Stimulated activated CD4-positive, alpha-beta T cell treated with anti-CD3 and anti-CD28 coated beads, TNF-alpha, amount 100 ng/mL, for 4 hours (primary cell): ENCODE measurements around the gene CCDC71L.

Experiments used
- DNase-seq, 3 experiments: peaks; one replicate each; pipeline ENCODE4 v3.0.0-alpha.2; 2020; ENCODE audit warnings: low read depth in 3 of 3

CCDC71L gene

DNA sequence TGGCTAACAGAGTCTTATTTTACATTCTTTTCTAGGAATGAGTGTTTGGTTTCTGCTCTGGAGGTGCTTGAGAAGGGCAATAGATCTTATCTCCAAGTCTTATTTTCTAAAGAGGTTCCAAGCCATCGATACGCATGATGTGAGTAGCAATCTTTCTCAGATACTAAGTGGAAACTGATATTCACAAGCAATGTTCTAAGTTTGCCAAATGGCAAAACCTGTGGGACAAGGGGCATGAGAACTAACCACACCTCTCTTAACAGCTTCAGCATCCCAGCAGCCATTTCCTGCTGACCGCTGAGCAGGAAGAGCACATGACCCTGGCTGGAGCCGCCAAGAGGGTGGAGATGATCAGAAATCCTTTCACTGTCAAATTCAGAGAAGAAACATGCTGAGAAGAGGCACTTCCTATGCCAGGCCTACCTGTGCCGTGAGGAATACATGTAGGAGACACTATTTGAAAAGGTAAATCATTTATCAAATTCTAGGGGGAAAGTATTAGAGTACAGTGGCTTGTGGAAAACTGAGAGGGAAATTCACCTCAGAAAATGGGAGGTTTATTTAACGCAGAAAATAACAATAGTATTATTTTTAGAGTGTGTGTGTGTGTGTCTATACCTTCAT is 35.2 kb downstream of the CCDC71L start:
- no peak for DNase-seq

DNA sequence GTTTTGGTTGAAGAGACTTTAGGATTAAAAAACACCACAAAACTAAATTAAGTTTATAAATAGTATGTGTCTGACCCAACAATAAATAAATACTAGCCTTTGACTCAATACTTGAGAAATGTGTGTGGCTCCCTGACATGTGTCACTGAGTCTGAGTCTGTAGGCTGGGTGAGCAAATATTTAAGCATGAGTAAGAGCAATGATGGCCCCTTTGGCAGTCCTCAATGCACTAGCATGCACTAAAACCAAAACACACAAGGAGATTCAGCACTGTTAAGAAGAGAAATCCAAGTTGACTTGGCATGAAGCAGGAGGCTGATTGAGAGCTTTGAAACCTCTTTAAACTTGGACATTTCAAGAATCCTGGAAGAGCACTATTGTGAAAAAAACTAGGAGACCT is 37.1 kb downstream of the CCDC71L start:
- DNase-seq = no peak

DNA sequence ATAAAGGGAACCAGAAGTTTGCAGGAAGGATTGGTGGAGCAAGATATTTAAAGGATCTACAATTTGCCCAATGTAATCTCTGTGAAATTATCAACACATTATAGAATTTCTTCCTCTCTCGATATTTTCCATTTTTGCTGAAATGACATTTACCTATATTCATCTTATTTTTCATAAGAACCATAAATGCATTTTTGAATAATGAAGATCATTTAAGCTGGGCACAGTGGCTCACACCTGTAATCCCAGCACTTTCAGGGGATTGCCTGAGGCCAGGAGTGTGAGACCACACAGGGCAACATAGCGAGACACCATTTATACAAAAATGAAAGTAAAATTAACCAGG is 37.7 kb downstream of the CCDC71L start:
- no peak for DNase-seq

DNA sequence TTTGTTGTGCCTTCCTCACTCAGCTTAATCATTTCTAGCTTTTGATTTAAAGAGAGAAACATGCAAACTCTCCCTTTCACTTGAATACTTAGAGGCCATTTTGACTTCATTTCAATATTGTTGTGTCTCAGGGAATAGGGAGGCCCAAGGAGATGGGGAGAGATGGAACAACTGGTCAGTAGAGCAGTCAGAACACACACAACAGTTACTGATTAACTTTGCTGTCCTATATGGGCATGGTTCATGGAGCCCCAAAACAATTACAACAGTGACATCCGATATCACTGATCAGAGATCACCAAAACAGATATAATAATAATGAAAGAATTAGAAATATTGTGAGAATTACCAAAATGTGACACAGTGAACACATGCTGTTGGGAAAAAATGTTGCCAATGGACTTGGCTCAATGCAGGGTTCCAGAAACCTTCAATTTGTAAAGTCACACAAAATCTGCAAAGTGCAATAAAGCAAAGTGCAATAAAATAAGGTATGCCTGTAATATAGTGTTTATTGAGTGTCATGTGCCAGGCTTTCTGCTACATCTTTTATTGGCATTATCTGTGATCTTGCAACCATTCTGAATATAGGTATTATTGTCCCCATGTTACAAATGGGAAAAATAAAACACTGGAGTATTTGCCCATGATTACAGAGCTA is 38.2 kb downstream of the CCDC71L start:
- no peak for DNase-seq

DNA sequence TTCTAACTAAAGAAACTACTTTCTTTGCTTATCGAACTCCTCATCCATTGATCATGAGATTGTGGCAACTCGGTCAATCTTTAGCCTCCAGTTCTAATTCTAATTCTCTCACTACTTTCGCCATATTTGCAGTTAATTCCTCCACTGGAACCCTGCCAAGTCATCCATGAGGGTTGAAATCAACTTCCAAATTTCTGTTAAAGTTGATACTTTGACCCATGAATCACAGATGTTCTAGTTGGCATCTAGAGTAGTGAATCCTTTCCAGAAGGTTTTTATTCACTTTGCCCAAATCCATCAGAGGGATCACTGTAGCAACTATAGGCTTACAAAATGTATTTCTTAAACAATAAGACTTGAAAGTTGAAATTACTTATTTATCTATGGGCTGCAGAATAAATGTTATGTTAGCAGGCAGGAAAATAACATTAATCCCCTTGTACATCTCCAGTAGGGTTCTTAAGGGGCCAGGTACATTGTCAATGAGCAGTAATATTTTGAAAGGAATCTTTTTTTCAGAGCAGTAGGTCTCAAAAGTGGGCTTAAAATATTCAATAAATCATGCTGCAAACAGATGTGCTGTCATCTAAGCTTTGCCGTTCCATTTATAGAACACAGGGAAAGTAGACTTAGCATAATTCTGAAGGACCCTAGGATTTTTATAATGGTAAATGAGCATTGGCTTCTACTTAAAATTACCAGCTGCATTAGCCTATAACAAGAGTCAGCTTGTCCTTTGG is 39.4 kb downstream of the CCDC71L start:
- DNase-seq = no peak

DNA sequence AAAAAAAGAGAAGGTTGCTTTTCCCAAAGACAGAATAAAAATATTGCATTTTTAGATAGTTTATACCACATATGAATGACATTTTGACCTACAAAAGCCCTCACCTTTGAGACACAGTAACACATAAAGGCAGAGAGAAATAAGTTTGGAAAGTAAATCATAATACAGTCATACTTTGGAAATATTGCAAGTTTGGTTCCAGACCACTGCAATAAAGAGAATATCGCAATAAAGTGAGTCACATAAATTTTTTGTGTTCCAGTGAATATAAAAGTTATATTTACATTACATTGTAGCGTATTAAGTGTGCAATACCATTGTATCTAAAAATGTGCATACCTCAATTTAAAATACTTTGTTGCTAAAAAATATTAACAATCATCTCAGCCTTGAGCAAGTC is 40.3 kb downstream of the CCDC71L start:
- no peak for DNase-seq

DNA sequence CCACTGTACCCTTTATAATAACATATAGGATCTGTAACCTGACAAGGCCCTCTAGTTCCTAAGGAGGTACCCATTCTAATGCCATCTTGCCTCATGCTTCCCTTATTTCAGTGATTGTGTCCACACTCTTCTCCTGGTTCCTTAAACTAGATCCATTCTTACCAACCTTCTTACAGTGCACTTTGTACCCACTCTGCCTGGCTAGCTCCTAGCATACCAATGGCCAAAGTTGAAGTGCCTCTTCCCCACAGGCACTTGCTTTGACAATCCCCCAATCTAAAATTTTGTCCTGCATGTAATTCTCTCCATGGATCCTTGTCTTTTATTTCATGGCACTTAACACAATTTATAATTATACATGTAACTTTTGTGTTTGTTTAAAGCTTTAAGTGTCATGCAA is 40.9 kb downstream of the CCDC71L start:
- DNase-seq = no peak

DNA sequence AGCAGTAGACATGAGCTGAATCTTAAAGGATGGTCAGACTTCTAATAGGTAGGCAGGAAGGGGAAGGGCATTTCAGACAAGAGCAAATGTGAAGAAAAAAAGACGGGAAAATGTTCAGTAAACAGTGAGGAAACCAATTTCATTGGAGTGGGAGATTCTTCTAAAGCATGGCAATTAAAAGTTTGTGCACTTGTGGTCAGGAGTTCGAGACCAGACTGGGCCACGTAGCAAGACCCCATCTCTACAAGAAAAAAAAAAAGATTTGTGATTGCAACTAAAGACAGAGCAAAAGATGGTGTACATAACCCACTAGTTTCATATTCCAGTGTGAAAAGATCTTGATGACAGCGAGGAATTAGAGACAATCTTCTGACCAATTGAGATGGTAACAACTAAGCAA is 41.7 kb downstream of the CCDC71L start:
- no peak for DNase-seq

DNA sequence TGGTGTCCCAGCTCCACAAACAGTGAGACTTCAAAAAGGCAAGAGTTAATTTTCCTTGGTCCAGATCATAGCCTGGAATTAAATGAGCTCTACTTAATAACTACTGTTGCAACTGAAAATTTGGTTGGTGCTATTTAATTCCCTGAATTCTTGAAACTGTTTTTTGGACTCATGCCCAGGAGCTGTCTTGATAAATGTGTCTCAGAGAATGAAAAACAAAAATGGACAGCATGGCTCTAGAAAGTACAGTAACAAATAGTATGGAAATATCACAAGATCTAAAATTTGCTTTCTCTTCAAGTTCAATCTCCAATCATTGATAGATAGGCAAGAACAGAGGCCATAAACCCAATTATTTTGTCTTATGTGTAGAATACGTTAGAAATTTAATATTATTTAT is 42.5 kb downstream of the CCDC71L start:
- no peak for DNase-seq

DNA sequence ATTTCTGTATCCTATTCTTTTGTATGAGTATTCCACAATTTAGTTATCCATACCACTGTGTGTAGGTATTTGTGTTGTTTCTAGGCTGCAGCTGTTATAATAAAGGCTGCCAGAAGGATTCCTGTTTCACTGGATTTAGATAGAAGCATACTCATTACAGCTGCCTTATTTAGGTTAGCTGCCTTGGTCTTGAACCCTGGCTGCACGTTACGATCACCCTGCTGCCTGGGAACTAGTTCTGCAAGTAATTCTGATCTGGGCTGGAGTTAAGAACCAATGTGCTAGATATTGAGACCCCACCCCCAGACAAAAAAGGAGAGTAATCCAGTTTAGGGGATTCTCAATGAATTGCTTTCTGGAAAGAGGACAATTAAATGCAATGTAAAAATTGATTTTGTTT is 43.1 kb downstream of the CCDC71L start:
- DNase-seq = no peak

DNA sequence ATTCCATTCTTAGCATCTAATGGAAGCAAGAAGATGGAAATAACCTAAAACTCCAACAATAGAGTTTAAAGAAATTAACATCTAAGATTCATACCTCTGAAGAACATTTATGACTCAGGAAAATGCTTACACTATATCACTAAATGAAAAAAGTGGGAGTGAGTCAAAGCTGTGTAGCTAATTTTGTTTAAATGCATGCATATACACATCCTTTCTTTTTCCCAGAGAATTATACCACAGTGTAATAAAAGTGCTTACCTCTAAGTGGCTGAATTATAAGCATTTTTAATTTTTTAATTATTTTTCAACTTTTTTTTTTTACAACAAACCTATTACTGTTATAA is 44.3 kb downstream of the CCDC71L start:
- no peak for DNase-seq

DNA sequence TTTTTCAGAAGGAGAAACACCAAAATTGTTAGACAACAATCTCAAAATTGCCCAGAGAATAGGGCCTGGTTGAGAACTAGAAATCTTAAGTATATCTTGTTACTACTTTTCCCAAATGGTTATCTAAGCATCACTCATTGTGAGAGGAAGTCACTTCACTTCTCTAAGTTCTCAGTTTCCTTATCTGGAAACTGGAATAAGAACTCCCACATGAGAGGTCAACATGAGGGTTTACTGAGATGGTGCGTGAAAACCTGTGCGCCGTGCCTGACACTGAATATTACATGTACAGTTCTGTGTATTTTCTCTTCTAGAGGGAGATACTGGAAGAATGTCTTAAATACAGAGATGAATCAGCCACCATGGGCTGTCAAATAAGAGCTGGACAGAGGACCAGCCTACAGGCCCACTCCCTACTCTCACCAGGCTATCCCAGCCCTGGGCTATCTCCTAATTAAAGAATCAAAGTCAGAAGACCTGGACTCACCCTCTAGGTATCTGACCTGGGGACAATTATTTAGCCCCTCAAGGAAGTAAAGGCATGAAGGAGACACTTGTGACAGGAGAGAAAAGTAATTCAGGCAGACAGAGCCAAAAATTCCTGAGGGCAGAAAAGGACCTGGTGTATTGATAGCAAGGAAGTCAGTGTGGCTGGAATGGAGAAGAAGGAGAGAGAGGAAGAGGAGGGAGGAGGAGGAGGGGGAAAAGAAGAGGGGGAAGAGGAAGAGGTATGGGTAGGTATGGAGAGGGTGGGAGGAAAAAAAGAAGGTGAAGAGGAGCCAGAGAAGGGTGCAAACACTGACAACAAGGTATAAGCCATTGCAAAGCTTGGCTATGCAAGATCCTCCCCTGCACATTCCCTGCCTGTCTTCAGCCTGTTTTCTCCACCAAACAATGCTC is 44.9 kb downstream of the CCDC71L start:
- no peak for DNase-seq

DNA sequence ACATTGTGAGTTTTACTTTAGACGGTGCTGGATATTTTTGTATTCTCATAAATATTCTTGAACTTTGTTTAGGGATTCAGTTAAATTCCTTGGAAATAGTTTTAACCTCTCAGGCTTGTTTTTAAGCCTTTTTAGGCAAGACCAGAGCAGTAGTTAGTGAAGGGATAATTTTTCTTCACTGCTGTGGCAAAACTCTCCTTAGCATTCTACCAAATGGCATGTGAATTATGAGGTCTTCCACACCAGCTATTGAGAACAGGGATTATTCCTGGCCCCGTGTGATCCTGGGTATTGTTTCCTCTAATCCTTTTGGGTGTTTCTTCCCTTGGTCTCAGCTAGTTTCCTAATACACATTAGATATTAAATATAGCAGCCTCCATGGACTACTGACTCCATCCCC is 46.2 kb downstream of the CCDC71L start:
- DNase-seq = no peak

DNA sequence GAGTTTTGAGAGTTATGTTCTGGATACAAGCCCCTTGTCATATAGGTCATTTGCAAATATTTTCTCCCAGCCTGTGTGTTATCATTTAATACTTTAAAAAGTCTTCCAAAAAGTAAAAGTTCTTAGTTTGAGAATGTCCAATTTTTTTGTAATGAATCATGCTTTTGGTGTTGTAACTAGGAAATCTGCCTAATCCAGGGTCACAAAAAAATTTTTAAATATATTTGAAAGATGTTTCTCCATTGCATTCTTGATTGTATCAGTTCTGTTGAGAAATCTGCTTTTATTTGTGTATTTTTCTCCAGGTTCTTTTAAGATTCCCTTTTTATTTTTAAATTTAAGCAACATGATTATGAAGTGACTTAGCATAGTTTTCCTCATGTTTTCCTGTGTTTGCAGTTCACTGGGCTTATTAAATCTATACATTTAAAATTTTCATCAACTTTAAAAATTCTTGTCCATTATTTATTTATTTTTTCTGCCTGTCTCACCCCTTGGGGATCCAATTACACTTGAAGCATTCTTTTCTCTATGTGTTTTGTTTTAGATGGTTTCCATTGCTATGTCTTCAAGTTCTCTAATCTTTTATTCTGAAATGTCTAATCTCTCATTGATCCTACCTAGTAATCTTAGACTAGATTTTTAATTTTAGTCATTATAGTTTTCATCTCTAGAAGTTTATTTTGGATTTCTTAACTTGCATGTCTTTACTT is 47.0 kb downstream of the CCDC71L start:
- DNase-seq = no peak

DNA sequence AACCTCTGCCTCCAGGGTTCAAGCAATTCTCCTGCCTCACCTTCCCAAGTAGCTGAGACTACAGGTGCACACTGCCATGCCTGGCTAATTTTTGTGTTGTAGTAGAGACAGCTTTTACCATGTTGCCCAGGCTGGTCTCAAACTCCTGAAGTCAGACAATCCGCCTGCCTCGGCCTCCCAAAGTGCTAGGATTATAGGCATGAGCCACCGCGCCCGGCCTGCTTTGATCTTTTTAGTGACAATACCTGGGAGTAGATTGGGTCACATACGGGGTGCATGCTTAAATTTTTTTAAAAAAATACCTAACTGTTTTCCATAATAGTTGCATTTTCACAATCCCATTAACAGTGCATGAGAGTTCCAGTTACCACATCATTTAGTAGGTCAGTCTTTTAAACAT is 47.7 kb downstream of the CCDC71L start:
- no peak for DNase-seq

DNA sequence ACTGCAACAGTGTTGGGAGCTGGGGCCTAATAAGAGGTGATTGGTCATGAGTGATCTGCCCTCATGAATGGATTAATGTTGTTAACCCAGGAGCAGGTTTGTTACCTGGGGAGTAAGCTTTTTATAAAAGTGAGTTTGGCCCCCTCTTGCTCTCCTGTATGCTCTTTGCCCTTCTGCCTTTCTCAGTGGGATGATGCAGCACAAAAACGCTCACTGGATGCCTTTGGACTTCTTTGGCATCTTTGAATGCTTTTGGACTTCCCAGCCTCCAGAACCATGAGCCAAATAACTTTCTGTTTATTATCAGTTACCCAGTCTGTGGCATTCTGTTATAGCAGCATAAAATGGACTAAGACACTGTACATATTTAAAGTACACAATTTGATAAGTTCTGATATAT is 48.5 kb downstream of the CCDC71L start:
- no peak for DNase-seq

DNA sequence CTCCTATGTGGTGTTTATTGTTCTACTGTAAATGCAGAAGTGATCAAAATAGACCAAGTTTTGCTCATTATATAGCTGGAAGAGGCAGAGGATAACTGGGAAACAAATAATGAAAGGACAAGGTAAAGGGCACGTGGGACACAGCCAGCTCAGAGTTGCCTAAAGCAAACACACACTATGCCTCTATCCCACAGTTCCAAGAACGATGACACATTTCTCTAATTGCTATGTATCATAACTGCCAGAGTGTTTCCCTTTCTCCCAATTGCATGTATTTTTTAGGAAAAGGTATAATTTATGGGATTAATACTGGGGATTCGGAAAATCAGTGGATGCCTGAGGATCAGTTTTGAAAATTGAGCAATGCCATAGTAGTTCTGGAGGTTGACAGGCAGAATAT is 49.0 kb downstream of the CCDC71L start:
- DNase-seq = no peak

DNA sequence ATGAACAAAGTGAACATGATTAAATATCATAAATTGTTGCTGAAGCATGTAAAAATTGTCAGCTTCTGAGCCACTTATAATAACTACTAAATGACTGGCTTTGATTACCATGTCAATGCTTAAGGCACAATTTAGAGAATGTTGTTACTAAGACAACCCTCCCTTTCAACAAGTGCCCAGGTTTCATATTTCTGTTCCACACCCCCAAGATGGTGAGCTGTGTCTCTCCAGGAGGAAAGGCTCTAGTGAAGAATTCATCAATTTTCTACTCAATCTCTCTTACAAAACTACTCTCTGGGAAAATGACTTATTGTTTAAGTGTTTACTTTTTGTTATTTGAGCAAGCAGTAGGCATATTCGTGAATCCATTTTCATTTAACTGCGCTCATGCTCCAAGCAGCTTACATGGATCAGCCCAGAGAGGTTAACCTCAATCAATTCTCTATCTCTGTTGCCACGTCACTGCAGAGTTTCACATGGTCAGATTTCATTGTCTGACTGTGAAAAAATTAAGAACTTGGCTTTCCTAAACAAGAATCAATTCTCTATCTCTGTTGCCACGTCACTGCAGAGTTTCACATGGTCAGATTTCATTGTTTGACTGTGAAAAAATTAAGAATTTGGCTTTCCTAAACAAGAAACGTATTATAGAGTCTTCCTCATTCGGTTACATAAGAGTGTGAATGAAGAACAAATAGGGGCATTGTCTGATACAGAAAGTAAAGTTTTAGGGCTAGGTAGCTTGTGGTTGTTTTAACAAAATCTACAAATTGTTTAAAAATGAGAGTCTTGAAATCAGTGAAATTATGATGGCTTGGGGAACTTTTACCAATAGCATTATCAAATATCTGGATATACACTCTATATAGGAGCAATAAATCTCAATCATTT is 49.7 kb downstream of the CCDC71L start:
- no peak for DNase-seq

DNA sequence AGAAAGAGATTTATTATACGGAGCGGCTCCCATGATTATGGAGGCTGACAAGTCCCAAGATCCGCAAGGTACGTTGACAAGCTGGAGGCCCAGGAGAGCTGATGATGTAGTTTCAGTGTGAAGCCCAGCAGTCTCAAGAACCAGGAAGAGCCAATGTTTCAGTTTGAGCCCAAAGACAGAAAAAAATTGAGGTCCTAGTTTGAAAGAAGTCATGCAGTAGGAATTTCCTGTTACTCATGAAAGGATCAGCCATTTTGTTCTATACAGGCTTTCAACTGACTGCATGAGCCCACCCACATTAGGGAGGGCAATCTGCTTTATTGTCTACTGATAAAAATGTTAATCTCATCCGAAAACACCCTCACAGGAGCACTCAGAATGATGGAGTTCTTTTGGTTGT is 51.5 kb downstream of the CCDC71L start:
- DNase-seq = no peak

DNA sequence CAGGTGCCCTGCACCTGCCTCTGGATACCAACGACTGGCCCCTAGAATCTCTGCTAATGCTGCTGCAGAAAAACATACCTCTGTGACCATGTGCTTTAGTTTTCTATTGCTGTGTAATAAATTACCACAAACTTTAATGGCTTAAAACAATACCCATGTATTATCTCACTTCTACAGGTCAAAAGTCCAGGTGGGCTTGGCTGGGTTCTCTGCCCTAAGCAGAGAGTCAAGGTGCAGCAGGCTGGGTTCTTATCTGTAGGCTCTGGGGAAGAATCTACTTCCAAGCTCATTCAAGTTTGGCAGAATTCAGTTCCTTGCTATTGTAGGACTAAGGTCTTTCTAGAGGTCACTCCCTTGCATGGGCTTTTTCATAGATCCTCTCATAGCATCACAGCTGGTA is 52.3 kb downstream of the CCDC71L start:
- DNase-seq = no peak
